Spleen (tissue), 11 donors: Measurements from ENCODE around the gene HNF1A. TPM values are rescaled to one million over a fixed set of nuclear protein-coding genes. Genes with fewer than 3 reads are reported as not detected.

ENCODE experiments used
- DNase-seq: peaks from one replicate; pipeline ENCODE4 v3.0.0-alpha.2; 2020
- H3K27ac ChIP-seq, 8 donors: fragments of 200-600 bp; sonication (generic) in 7 of 8; 1 replicate in 4 of 8; 2 replicates in 4 of 8; pipeline versions ENCODE4 v1.5.0 to v1.8.0; 2016 to 2021; ENCODE audit warnings: inconsistent platforms in 4 of 8, mild to moderate bottlenecking in 4 of 8, moderate library complexity in 1 of 8
- H3K27me3 ChIP-seq, 7 donors: fragments of 200-600 bp; sonication (generic) in 6 of 7; replicated peaks in 1 of 7; 1 replicate in 4 of 7; 2 replicates in 3 of 7; pipeline versions ENCODE4 v1.5.0 to v1.8.0; 2016 to 2021; ENCODE audit warnings: inconsistent platforms in 3 of 7, mild to moderate bottlenecking in 1 of 7
- H3K36me3 ChIP-seq, 6 donors: fragments of 200-600 bp; sonication (generic) in 5 of 6; 1 replicate in 4 of 6; 2 replicates in 2 of 6; pipeline versions ENCODE4 v1.5.0 to v1.8.0; 2016 to 2021; ENCODE audit warnings: inconsistent platforms in 2 of 6
- H3K4me1 ChIP-seq, 6 donors: fragments of 200-600 bp; sonication (generic) in 5 of 6; 1 replicate in 3 of 6; 2 replicates in 3 of 6; pipeline versions ENCODE4 v1.5.0 to v1.8.0; 2016 to 2021; ENCODE audit warnings: inconsistent platforms in 3 of 6
- H3K4me3 ChIP-seq, 8 donors: fragments of 200-600 bp; sonication (generic) in 7 of 8; 1 replicate in 4 of 8; 2 replicates in 4 of 8; pipeline versions ENCODE4 v1.5.0 to v1.8.0; 2016 to 2021; ENCODE audit warnings: inconsistent platforms in 4 of 8, mild to moderate bottlenecking in 4 of 8, moderate library complexity in 2 of 8
- H3K9me3 ChIP-seq, 8 donors: fragments of 200-600 bp; sonication (generic) in 7 of 8; 1 replicate in 4 of 8; 2 replicates in 4 of 8; pipeline versions ENCODE4 v1.5.0 to v1.8.0; 2016 to 2021; ENCODE audit warnings: inconsistent platforms in 4 of 8
- CTCF ChIP-seq, 11 experiments: fragments of 200-600 bp in 7 of 11; fragments of 450-650 bp in 4 of 11; sonication (generic) in 4 of 11; IDR thresholded peaks in 8 of 11; conservative IDR thresholded peaks in 3 of 11; 1 replicate in 7 of 11; 2 replicates in 4 of 11; pipeline versions ENCODE4 v1.4.0 to v1.8.0; 2016 to 2021; ENCODE audit warnings: antibody characterized with exemption in 11 of 11, inconsistent platforms in 4 of 11, mild to moderate bottlenecking in 1 of 11
- POLR2A ChIP-seq, 3 donors: fragments of 450-650 bp; IDR thresholded peaks; one replicate each; pipeline ENCODE4 v1.5.1; 2017; ENCODE audit warnings: antibody characterized with exemption in 3 of 3, mild to moderate bottlenecking in 1 of 3
- POLR2AphosphoS5 ChIP-seq, 3 donors: sonication (generic); formaldehyde crosslinking; IDR thresholded peaks; one replicate each; pipeline ENCODE4 v1.5.1; 2017; ENCODE audit warnings: antibody characterized with exemption in 3 of 3
- WGBS, 5 donors: extraction: QIAGEN DNeasy Blood & Tissue Kit in 3 of 5; methylation state at CpG; one replicate each; pipeline versions ENCODE4 v1.1.5 to v1.1.7; 2013 to 2018; 5-methylcytosine and 5-hydroxymethylcytosine counted together
- intact Hi-C: fragments of 100-400 bp; cut with DNase I; formaldehyde crosslinking; loops from one replicate; pipeline ENCODE4 v1.15.0; 2023; ENCODE audit warnings: low total_unique reads
- polyA plus RNA-seq, 3 donors: library from polyadenylated mRNA; stranded (reverse); fragments of 200-250 nt; gene quantifications; one replicate each; pipeline ENCODE4 v1.2.1, GENCODE V29; 2013
- total RNA-seq, 7 donors: library from RNA; depleted of rRNA in 3 of 7; stranded (reverse); fragments of >200 nt in 3 of 7; fragmentation: NEBNext Ultra II Directional in 4 of 7; extraction: Animal tissue kit (Norgen Biotek cat#: 25700) in 4 of 7; gene quantifications; one replicate each; pipeline versions ENCODE4 v1.1.0 to v1.2.1, GENCODE V29; 2016 to 2021
- donor health status: healthy with polysubstance abuse.
- donor health status: DM: no; HTN: no; CAD: no; lungs with moderate emphysema.
- donor health status: DM: no; HTN: no; CAD: no.
- donor health status: Bipolar disorder and iron deficiency.
- donor health status: healthy.
- donor health status: DM: no; HTN: no; CAD: no.
- donor health status: DM: yes; HTN: yes; CAD: no.

HNF1A gene
- total and polyA plus RNA-seq, 10 donors = not detected

- H3K27me3 ChIP-seq = no peaks in the 10 kb centered on the region
- WGBS, 5 donors = 86 to 95% (median 90%) methylated on average over 2 of the region's 2 CpGs
- TF ChIP-seq CTCF (IDR thresholded peaks at IDR 0.05 in 8 of 11, conservative IDR thresholded peaks at IDR 0.05 in 3 of 11) (no peak), POLR2A (IDR thresholded peaks at IDR 0.05) (no peak), POLR2AphosphoS5 (IDR thresholded peaks at IDR 0.05) (no peak)
- DNase-seq = no peak
- H3K4me1 ChIP-seq = peaks cover 8 to 23% (median 13%) of the 10 kb centered on the region in 6 donors
- peaks cover 0 to 30% (median 0%) of the 10 kb centered on the region in 6 donors for H3K36me3 ChIP-seq
- intact Hi-C loops = no loop called here
- H3K9me3 ChIP-seq = no peaks in the 10 kb centered on the region
- H3K4me3 ChIP-seq = no peak overlapping the region
- H3K27ac ChIP-seq = peak overlapping the region in 2 of 8 donors; percentile 84 to 89
These were observed 40.7 kb downstream of the HNF1A start for GRCh38 chr12:121018860-121019617.

GRCh38 chr12:121021754-121022153, 43.4 kb downstream of the HNF1A start:
- Histone ChIP-seq H3K9me3 (no peaks in the 10 kb centered on the region), H3K4me3 (no peak overlapping the region), H3K36me3 (peaks cover 0 to 40% (median 0%) of the 10 kb centered on the region in 6 donors), H3K27ac (no peak overlapping the region), H3K27me3 (no peaks in the 10 kb centered on the region), H3K4me1 (peaks cover 0 to 5% (median 0%) of the 10 kb centered on the region in 6 donors)
- peak; percentile 2 for DNase-seq
- intact Hi-C loops = no loop called here
- WGBS, 5 donors = 89 to 95% (median 94%) methylated on average over 6 of the region's 6 CpGs
- no peak for TF ChIP-seq CTCF (IDR thresholded peaks at IDR 0.05 in 8 of 11, conservative IDR thresholded peaks at IDR 0.05 in 3 of 11)
- TF ChIP-seq POLR2AphosphoS5 (IDR thresholded peaks at IDR 0.05) = no peak
- TF ChIP-seq POLR2A (IDR thresholded peaks at IDR 0.05) = no peak

- H3K27me3 ChIP-seq = no peaks in the 10 kb centered on the region
- intact Hi-C loops = no loop called here
- no peak overlapping the region for H3K27ac ChIP-seq
- no peak for DNase-seq
- H3K4me1 ChIP-seq = peaks cover 0 to 5% (median 0%) of the 10 kb centered on the region in 6 donors
- TF ChIP-seq POLR2A (IDR thresholded peaks at IDR 0.05) (no peak), POLR2AphosphoS5 (IDR thresholded peaks at IDR 0.05) (no peak), CTCF (IDR thresholded peaks at IDR 0.05 in 8 of 11, conservative IDR thresholded peaks at IDR 0.05 in 3 of 11) (no peak)
- H3K36me3 ChIP-seq = peaks cover 0 to 50% (median 0%) of the 10 kb centered on the region in 6 donors
- WGBS, 5 donors = 64 to 78% (median 75%) methylated on average over 2 of the region's 2 CpGs
- H3K9me3 ChIP-seq = no peaks in the 10 kb centered on the region
- H3K4me3 ChIP-seq = no peak overlapping the region
These were observed 44.4 kb downstream of the HNF1A start for GRCh38 chr12:121022713-121023112.

- H3K4me1 ChIP-seq = peaks cover 0 to 5% (median 0%) of the 10 kb centered on the region in 6 donors
- H3K9me3 ChIP-seq = no peaks in the 10 kb centered on the region
- intact Hi-C loops = no loop called here
- TF ChIP-seq POLR2A (IDR thresholded peaks at IDR 0.05) (no peak), POLR2AphosphoS5 (IDR thresholded peaks at IDR 0.05) (no peak)
- H3K27me3 ChIP-seq = no peaks in the 10 kb centered on the region
- H3K4me3 ChIP-seq = no peak overlapping the region
- H3K27ac ChIP-seq = peak overlapping the region in 1 of 8 donors; percentile 81
- 68 to 83% (median 80%) methylated on average over 8 of the region's 8 CpGs for WGBS, 5 donors
- H3K36me3 ChIP-seq = peaks cover 0 to 56% (median 0%) of the 10 kb centered on the region in 6 donors
- peak; percentile 42 for DNase-seq
These were observed 45.5 kb downstream of the HNF1A start for GRCh38 chr12:121023799-121024198.
